ENCODE results near the gene JPH3.

GRCh38 chr16:87602821-87603683 is 744 bp downstream of the JPH3 start:
- TF ChIP-seq CTCF (conservative IDR thresholded peaks at IDR 0.05; ENCODE audit: low read depth, low read length) (no peak), EZH2 (IDR thresholded peaks at IDR 0.05; ENCODE audit: borderline replicate concordance, low read depth, low read length, poor library complexity, severe bottlenecking) (peak; percentile 95)

Measured in A673 (cell line).